Measurements from ENCODE around the gene FDXR.

The FDXR gene

GRCh38 chr17:74839990-74840852 lies 32.6 kb downstream of the FDXR start:
- TF ChIP-seq, protein P1, sequence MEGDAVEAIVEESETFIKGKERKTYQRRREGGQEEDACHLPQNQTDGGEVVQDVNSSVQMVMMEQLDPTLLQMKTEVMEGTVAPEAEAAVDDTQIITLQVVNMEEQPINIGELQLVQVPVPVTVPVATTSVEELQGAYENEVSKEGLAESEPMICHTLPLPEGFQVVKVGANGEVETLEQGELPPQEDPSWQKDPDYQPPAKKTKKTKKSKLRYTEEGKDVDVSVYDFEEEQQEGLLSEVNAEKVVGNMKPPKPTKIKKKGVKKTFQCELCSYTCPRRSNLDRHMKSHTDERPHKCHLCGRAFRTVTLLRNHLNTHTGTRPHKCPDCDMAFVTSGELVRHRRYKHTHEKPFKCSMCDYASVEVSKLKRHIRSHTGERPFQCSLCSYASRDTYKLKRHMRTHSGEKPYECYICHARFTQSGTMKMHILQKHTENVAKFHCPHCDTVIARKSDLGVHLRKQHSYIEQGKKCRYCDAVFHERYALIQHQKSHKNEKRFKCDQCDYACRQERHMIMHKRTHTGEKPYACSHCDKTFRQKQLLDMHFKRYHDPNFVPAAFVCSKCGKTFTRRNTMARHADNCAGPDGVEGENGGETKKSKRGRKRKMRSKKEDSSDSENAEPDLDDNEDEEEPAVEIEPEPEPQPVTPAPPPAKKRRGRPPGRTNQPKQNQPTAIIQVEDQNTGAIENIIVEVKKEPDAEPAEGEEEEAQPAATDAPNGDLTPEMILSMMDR (IDR thresholded peaks at IDR 0.05; ENCODE audit: insufficient read depth, low read depth, low read length, missing control alignments): no peak

GRCh38 chr17:74838274-74838673 lies 34.5 kb downstream of the FDXR start:
- TF ChIP-seq, protein P1 (IDR thresholded peaks at IDR 0.05; ENCODE audit: insufficient read depth, low read depth, low read length, missing control alignments): no peak
- no peak overlapping the region for H3K4me3 ChIP-seq (ENCODE audit: low read depth, low read length)
- DNase-seq (ENCODE audit: low read depth): no peak

More at GRCh38 chr17:74839990-74840852, 32.6 kb downstream of the FDXR start:
- no peak overlapping the region for H3K4me3 ChIP-seq (ENCODE audit: low read depth, low read length)
- DNase-seq (ENCODE audit: low read depth): no peak

- no peak for DNase-seq (ENCODE audit: low read depth)
- no peak overlapping the region for H3K4me3 ChIP-seq (ENCODE audit: low read depth, low read length)
- TF ChIP-seq, protein P1 (IDR thresholded peaks at IDR 0.05; ENCODE audit: insufficient read depth, low read depth, low read length, missing control alignments): no peak
These were observed 35.9 kb downstream of the FDXR start for GRCh38 chr17:74836691-74837467.

DNA sequence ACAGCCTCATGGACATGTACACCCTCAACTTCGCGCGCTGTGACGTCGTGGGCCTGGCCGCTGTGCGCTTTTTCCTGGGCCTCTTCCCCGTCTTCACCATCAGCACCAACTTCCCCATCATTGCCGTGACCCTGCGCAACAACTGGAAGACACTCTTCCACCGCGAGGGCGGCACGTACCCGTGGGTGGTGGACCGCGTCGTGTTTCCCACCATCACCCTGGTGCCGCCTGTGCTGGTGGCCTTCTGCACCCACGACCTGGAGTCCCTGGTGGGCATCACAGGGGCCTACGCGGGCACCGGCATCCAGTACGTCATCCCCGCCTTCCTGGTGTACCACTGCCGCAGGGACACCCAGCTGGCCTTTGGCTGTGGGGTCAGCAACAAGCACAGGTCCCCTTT lies 36.6 kb downstream of the FDXR start:
- no peak for DNase-seq (ENCODE audit: low read depth)
- TF ChIP-seq, protein P1 (IDR thresholded peaks at IDR 0.05; ENCODE audit: insufficient read depth, low read depth, low read length, missing control alignments): no peak

DNA sequence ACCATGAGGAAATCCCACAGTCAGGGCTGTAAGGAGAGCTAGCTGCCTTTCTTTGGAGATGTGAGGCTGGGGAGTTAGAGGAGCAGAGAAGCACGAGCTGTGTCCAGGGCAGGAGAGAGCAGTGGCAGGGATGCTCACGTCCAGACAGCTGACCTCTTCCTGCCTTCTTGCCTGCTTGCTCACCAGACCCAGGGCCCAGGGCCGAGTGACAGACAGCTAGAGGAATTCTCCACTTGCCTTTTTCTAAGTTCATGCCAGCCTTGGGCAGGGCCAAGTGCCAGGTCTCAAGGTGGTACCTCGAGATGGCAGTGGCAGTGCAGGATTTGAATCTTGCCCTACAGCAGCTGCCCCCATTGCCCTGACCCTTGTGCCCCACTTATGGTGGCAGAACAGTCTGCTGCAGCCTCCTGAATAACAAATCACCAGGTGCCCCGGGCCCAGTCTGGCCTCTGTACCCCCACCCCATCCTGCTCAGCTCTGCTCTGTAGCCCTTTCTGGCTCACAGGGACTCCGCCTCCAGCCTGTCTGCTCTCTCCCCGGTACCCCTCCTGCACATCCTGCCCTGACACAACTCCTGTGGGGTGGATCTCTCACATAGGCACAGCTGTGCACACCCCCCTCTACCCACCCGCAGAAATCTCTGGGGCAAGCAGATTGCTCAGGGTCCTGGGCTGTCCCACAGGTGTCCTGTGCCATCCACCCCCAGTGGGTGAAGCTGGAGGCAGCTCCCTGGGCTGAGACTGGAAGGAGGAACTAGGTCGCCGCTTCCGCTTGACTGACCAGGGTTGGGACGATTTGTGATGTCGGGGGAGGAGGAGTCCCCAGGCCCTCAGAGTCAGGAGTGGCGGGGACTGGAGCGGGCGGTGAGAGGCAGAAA lies 39.1 kb downstream of the FDXR start:
- TF ChIP-seq, protein P1 (IDR thresholded peaks at IDR 0.05; ENCODE audit: insufficient read depth, low read depth, low read length, missing control alignments): no peak
- no peak for DNase-seq (ENCODE audit: low read depth)
- no peak overlapping the region for H3K4me3 ChIP-seq (ENCODE audit: low read depth, low read length)

More for the DNA sequence above, 36.6 kb downstream of the FDXR start:
- no peak overlapping the region for H3K4me3 ChIP-seq (ENCODE audit: low read depth, low read length)

DNA sequence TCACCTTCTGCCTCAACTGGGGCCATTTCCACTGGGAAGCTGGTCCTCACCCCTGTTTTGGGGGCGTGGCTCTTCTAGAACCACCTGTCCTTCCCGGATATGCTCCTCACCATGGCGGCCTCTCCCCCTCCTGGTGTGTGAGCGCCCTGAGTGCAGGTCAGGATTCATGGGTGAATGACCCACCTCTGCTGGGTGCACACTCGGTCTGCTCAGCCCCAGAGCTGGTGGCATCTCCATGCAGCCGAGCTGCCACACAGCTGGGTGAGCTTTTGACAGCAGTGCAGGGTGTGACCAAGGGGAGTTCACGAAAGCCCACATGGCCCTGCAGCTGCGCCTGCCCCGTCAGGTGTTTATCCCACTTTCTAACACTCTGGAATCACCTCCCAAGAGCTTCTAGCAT lies 40.4 kb downstream of the FDXR start:
- DNase-seq (ENCODE audit: low read depth): peak; percentile 22
- no peak overlapping the region for H3K4me3 ChIP-seq (ENCODE audit: low read depth, low read length)
- TF ChIP-seq, protein P1 (IDR thresholded peaks at IDR 0.05; ENCODE audit: insufficient read depth, low read depth, low read length, missing control alignments): no peak

Measured in GM12865 (cell line).